ENCODE results near the gene UCKL1.
"Not testable (repeated sequence)": the region's sequence is repeated elsewhere in the genome, so short reads cannot be mapped to it uniquely, and the experiment has no call there.

UCKL1 gene

DNA sequence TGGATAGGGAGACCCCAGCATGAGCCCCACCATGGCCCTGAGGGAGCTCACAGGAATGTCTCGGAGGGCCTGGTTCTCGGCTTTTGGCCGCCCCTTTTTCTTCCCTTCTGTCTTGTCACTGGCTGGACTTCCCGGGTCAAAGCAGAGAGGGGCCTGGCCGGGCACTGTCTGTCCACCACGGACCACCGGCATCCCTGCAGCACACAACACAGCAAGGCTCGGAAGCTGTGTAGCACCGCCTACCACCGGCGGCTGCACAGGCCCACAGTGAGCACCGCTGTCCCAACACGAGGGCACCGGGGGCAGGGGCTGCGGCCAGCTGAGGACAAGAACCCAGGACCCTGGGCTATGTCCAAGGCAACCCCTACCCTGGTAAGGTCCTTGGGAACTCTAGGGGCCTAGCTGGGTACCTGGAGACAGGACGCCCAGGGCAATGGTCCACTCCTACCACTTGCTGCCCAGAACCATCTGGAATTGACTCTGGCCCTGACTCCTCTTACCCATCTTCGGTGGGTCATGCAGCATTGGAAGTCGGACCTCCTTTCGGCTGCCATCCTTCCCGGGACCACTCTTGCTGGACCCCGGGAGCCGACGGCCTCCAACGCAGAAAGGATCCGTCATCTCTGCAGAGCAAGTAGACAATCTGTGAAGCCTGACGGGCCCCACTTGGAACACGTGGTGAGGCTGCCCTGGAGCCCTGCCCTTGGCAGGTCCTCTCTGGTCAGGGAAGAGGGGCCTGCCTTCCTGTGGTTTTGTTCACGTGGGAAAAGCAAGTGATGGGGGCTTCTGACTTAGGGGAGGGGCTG is 11.3 kb upstream of the UCKL1 start:
- no peaks in the 10 kb centered on the region for H3K9me3 Mint-ChIP-seq (ENCODE audit: low read depth)
- H3K27me3 Mint-ChIP-seq = no peaks in the 10 kb centered on the region
- H3K36me3 Mint-ChIP-seq = no peaks in the 10 kb centered on the region
- H3K4me3 Mint-ChIP-seq = peak overlapping the region; percentile 84
- no peak overlapping the region for H3K27ac Mint-ChIP-seq
- peaks cover 8% of the 10 kb centered on the region for H3K4me1 Mint-ChIP-seq (ENCODE audit: low read depth)

DNA sequence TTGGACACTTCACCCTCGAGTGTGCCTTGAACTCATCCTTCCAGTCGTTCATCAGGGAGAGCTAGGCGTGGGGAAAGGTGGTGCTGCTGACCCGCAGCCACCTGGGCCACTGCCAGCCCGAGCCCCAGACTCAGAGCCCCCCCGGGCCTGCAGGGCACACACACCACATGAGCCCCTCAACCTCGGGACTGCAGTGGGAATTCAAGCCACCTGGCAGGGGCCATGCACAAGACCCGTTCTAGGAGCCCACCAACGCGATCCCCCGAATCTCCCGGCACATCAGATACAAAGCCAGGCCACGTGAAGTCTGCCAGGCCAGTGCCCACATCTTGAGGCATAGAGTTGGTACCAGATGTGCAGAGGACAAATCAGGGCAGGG is 10.7 kb upstream of the UCKL1 start:
- Mint-ChIP-seq H3K27ac (no peak overlapping the region), H3K4me1 (ENCODE audit: low read depth) (peaks cover 5% of the 10 kb centered on the region), H3K4me3 (no peak overlapping the region), H3K9me3 (ENCODE audit: low read depth) (no peaks in the 10 kb centered on the region), H3K36me3 (no peaks in the 10 kb centered on the region), H3K27me3 (no peaks in the 10 kb centered on the region)

DNA sequence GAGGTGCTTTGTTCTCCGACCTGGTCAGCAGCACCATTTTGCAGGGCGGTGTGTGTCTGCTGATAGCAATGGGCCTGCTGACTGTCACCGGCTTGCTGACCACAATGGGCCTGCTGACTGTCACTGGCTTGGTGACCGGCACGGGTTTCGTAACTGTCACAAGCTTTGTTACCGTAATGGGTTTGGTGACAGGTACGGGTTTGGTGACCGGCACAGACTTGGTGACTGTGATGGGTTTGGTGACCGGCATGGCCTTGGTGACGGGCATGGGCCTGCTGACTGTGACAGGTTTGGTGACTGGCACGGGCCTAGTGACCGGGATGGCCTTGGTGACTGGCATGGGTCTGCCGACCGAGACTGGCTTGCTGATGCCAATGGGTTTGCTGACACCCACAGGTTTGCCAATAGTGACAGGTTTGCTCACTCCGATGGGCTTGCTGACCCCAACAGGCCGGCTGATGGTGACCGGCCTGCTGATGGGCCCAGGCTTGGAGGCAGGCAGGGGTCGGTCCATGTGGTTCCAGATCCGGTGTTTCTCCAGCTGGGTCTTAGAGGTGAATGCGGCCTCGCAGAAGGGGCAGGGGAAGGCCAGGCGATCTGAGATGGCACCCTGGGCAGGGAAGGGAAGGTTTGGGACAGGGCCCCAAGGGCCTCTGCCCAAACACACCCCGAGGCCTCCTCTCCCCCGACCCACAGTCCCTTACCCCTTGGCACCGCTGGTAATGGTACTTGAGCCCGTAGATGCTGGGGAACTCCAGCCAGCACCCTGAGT is 10.1 kb upstream of the UCKL1 start:
- Mint-ChIP-seq H3K9me3 (ENCODE audit: low read depth) (no peaks in the 10 kb centered on the region), H3K4me3 (no peak overlapping the region), H3K4me1 (ENCODE audit: low read depth) (peaks cover 5% of the 10 kb centered on the region), H3K27me3 (no peaks in the 10 kb centered on the region), H3K27ac (no peak overlapping the region), H3K36me3 (no peaks in the 10 kb centered on the region)

DNA sequence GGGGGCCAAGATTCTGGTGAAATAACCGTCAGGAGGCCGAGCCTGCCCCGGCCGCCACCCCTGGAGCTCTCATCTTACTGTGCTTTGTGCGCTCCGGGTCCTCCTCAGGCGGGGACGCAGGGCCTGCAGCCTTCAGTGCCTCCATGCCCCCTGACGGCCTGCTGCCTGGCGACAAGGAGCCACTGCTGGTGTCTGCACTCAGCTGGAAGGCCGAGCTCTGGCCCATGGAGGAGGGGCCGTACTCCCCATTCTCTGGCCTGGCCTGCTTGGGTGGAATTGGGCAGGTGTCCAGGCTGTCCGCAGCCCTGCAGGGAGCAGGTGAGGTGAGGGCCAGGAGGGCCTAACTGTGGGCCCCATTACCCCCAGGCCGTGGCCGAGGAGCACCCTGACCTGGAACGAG is 8.2 kb upstream of the UCKL1 start:
- Mint-ChIP-seq H3K36me3 (no peaks in the 10 kb centered on the region), H3K4me3 (no peak overlapping the region), H3K27me3 (no peaks in the 10 kb centered on the region), H3K9me3 (ENCODE audit: low read depth) (no peaks in the 10 kb centered on the region), H3K27ac (no peak overlapping the region), H3K4me1 (ENCODE audit: low read depth) (peaks cover 4% of the 10 kb centered on the region)

DNA sequence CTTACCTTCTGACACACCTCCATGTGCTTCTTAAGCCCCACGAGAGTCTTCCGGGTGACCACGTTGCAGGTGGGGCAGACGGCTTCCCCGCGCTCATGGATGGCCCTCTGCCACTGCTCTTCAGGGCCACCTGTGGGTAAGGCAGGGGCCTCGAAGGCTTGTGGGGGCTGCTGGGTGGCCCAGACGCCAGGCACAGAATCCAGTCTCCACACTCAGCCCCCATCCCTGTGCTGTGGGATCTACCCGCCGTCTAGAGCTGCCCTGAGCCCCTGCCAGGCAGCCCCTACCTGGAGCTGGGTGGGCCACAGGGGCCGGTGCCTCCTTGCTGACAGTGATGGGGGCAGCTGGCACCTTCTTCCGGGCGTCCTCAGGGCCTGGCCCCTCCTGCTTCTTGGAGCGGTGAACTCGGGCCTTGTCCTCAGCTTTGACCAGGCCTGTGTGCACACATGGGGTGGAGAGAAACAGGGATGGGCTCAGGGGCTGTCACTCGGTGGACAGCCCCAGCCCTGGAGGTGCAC is 7.6 kb upstream of the UCKL1 start:
- Mint-ChIP-seq H3K4me1 (ENCODE audit: low read depth) (peaks cover 3% of the 10 kb centered on the region), H3K27ac (no peak overlapping the region), H3K4me3 (no peak overlapping the region), H3K9me3 (ENCODE audit: low read depth) (no peaks in the 10 kb centered on the region), H3K36me3 (no peaks in the 10 kb centered on the region), H3K27me3 (no peaks in the 10 kb centered on the region)

DNA sequence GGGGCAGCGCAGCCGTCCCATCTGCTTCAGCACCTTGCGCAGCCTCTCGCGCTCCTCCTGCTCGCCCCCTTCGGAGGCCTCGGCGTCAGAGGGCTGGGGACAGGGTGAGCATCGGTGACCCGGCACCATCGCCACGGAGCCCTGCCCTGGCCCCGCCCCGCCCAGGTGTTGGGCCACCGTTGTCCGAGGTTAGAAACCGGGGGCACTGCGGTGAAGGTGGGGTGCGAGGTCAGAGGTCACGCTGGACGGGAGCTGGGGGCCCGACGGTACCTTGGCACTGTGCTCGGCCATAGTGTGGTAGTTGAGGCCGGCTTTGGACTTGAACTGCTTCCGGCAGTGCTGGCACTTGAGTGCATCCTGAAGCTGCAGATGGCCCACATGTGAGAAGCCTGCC is 7.1 kb upstream of the UCKL1 start:
- Mint-ChIP-seq H3K9me3 (ENCODE audit: low read depth) (no peaks in the 10 kb centered on the region), H3K36me3 (no peaks in the 10 kb centered on the region), H3K27ac (no peak overlapping the region), H3K4me3 (no peak overlapping the region), H3K27me3 (no peaks in the 10 kb centered on the region), H3K4me1 (ENCODE audit: low read depth) (peaks cover 2% of the 10 kb centered on the region)

DNA sequence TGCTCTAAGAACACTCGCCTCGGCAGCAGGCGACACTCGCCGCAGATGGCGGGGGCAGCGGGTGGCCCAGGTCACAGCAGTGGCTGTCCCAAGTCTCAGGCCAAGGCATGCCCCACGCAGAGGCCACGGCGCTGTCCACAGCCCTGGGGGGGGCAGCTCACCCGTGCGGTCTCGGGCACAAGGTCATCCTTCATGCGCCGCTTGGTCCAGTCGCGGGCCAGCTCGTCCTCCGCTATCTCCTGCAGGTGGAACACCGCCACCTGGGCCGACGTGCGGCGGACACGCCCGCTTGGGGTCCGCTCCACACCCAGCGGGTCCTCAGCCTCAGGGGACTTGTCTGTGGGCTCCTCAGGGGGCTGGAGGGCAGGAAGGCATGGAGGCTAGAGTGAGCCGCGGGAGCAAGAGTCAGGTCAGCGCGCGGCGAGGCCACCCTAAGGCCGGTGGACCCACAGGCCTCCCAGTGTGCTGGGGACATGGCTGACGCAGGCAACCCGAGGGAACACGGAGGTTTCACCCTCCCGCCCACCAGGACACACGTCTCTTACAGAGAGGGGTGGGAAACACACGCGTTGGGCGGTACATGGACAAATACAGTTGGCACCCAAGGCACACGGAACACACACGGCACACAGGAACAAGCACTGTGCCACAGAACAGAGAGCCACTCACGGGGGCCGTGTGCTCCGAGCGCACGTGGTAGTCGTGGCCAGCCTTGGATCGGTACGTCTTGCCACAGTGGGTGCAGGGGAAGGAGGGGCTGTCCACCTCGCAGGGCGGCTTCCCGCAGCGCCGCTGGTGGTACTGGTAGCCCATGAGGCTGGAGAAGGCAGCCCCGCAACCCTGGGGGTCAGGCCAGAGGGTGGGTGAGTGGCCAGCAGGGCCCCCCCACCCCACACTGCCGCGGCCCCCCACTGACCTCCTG is 6.5 kb upstream of the UCKL1 start:
- no peaks in the 10 kb centered on the region for H3K36me3 Mint-ChIP-seq
- H3K27ac Mint-ChIP-seq = no peak overlapping the region
- peaks cover 7% of the 10 kb centered on the region for H3K4me1 Mint-ChIP-seq (ENCODE audit: low read depth)
- no peak overlapping the region for H3K4me3 Mint-ChIP-seq
- H3K27me3 Mint-ChIP-seq = no peaks in the 10 kb centered on the region
- no peaks in the 10 kb centered on the region for H3K9me3 Mint-ChIP-seq (ENCODE audit: low read depth)

DNA sequence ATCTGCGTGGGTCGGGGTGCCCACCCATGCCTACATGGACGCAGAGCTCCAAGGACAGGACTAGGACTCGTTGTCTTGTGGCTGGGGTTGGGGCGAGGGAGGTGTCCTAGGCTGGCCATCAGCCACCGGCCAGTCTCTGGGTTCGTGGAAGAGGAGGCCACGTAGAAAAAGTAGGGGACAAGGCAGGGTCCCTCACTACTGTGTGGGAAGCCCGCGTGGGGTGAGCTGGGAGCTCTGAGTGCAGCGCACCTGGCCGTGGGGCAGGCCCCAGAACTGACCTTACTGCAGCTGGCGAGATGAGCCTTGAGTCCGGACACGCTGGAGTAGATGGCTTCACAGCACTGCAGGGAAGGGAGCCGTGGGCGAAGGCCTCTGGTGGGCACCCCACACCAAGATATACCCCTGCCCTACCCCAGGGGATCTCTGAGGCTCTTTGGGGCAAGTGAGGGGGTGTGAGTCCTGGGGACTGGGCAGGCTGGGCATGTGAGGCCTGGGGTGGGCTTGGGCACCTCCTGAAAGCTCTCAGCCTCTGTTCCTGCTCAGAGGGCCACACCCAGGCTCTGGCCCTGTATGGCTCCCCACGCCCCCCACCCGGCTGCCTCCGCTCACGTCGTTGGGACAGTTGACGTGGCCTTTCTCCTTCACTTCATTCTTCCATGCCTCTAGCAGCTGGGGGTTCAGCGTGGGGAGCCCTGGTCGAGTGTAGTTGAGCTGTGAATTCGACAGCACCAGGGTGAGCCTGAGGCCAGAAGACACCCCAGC is 5.6 kb upstream of the UCKL1 start:
- no peaks in the 10 kb centered on the region for H3K27me3 Mint-ChIP-seq
- H3K4me1 Mint-ChIP-seq (ENCODE audit: low read depth) = peaks cover 10% of the 10 kb centered on the region
- no peak overlapping the region for H3K4me3 Mint-ChIP-seq
- no peaks in the 10 kb centered on the region for H3K9me3 Mint-ChIP-seq (ENCODE audit: low read depth)
- H3K27ac Mint-ChIP-seq = no peak overlapping the region
- no peaks in the 10 kb centered on the region for H3K36me3 Mint-ChIP-seq

DNA sequence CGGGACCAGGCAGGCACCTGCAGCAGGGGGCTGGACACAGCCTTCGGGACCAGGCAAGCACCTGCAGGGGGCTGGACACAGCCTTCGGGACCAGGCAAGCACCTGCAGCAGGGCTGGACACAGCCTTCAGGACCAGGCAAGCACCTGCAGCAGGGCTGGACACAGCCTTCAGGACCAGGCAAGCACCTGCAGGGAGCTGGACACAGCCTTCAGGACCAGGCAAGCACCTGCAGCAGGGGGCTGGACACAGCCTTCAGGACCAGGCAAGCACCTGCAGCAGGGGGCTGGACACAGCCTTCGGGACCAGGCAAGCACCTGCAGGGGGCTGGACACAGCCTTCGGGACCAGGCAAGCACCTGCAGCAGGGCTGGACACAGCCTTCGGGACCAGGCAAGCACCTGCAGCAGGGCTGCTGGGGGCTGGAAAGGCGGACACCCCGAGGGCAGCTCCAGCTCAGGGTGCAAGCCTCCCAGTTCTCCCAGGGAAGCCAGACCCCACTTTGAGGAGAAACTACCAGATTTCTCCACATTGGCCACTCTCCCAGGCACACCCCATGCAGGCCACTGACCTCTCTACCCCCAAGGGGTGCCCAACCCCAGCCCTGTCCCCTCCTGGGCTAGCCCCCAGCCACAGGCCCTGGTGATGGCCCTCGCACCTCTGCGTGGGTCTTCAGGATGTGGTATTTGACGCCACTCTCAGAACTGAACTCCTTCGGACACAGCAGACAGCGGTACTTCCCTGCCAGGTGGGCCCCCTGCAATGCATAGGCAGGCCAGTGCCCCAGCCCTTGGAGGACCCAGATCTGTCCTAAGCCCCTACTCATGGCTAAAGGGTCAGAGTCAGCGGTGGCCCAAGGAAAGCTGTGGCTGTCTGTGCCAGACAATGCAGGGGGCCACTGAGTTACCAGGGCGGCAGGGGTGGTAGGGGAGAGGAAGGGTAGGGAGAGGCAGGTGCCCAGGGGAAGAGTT is 4.7 kb upstream of the UCKL1 start:
- not testable (repeated sequence) for H3K4me3 Mint-ChIP-seq; H3K36me3 Mint-ChIP-seq; H3K27me3 Mint-ChIP-seq; H3K27ac Mint-ChIP-seq; H3K9me3 Mint-ChIP-seq (ENCODE audit: low read depth)
- H3K4me1 Mint-ChIP-seq (ENCODE audit: low read depth) = peaks cover 12% of the 10 kb centered on the region

DNA sequence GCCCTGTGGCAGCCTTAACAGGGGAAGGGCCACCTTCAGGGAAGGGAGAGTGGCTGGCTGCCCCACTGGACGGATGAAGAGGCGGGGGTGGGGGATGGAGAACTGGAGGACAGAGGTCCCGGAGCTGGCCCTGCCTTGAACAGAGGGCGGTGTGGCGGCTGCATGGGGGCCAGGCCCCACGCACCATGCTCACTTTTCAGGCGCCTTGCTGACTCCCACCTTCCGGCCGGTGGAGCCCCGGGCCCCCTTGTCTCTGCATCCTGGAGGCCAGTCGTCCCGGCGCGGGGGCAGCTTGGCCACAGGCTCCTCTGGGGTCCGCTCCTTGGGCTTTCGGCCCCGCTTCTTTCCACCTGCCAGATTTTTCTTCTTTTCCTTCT is 3.5 kb upstream of the UCKL1 start:
- Mint-ChIP-seq H3K36me3 (no peaks in the 10 kb centered on the region), H3K27me3 (no peaks in the 10 kb centered on the region), H3K4me3 (no peak overlapping the region), H3K9me3 (ENCODE audit: low read depth) (no peaks in the 10 kb centered on the region), H3K27ac (no peak overlapping the region), H3K4me1 (ENCODE audit: low read depth) (peaks cover 15% of the 10 kb centered on the region)

DNA sequence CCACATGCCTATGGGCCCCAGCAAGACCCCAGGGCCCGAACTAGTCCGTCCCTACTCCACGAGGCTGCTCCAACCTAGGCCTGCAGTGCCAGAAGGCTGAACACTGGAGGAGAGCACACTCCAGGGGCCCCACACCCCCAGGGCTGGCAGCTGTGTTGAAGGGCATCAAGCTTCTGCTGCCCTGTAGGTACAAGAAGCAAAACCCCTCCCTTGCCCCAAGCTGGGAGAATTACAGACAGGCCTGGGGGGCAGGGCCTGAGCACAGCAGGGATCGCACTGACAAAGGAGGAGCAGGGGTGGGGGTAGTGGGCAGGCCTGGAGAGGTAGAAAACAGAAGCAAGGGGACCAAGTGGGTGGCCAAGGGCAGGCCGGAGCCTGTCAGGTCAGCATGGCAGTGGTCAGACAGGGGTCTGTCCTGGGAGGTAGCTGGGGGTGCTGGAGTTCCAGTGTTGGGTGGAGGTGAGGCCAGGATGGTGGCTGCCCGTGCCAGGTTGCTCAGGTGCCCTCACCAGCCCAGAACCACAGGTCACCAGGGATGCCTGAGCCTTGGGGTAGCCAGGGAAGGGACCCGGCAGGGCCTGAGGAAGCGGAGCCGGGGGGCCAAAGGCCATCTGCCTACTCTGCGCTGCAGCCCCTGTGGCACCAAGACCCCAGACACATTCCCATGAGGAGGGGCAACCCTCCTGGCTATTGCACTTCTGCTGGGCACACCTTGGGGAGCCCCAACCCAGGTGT is 2.9 kb upstream of the UCKL1 start:
- no peak overlapping the region for H3K4me3 Mint-ChIP-seq
- peaks cover 21% of the 10 kb centered on the region for H3K4me1 Mint-ChIP-seq (ENCODE audit: low read depth)
- H3K9me3 Mint-ChIP-seq (ENCODE audit: low read depth) = no peaks in the 10 kb centered on the region
- H3K27ac Mint-ChIP-seq = no peak overlapping the region
- H3K36me3 Mint-ChIP-seq = no peaks in the 10 kb centered on the region
- no peaks in the 10 kb centered on the region for H3K27me3 Mint-ChIP-seq

DNA sequence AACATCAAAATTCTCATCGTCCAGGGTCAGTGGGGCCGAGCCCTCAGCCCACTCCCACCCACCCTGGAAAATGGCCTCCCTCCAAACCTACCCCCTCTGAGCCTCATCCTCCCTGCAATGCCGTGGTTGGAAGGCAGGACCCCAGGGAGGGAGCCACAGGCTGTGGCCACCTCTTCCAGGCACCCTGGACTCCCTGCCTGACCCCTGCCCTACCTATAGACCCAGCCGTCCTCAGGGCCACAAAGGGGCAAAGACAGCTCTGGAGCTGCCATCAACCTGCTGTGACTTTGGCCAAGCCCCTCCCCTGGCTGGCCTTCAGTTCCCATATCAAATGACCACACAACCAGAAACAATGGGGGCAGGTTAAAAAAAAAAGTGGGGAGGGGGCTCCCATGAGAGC is 2.3 kb upstream of the UCKL1 start:
- H3K4me3 Mint-ChIP-seq = no peak overlapping the region
- H3K27me3 Mint-ChIP-seq = no peaks in the 10 kb centered on the region
- no peaks in the 10 kb centered on the region for H3K36me3 Mint-ChIP-seq
- peak overlapping the region; percentile 58 for H3K27ac Mint-ChIP-seq
- no peaks in the 10 kb centered on the region for H3K9me3 Mint-ChIP-seq (ENCODE audit: low read depth)
- H3K4me1 Mint-ChIP-seq (ENCODE audit: low read depth) = peaks cover 26% of the 10 kb centered on the region
